GM19397 (cell line): ENCODE measurements around the gene UBR2.

ENCODE experiments used
- ATAC-seq: cut with Tn5 transposase; IDR thresholded peaks from one replicate; pipeline ENCODE4 v1.9.1; 2021; ENCODE audit warnings: mild to moderate bottlenecking, moderate library complexity; ENCODE audit not compliant: unreplicated experiment

Gene UBR2

DNA sequence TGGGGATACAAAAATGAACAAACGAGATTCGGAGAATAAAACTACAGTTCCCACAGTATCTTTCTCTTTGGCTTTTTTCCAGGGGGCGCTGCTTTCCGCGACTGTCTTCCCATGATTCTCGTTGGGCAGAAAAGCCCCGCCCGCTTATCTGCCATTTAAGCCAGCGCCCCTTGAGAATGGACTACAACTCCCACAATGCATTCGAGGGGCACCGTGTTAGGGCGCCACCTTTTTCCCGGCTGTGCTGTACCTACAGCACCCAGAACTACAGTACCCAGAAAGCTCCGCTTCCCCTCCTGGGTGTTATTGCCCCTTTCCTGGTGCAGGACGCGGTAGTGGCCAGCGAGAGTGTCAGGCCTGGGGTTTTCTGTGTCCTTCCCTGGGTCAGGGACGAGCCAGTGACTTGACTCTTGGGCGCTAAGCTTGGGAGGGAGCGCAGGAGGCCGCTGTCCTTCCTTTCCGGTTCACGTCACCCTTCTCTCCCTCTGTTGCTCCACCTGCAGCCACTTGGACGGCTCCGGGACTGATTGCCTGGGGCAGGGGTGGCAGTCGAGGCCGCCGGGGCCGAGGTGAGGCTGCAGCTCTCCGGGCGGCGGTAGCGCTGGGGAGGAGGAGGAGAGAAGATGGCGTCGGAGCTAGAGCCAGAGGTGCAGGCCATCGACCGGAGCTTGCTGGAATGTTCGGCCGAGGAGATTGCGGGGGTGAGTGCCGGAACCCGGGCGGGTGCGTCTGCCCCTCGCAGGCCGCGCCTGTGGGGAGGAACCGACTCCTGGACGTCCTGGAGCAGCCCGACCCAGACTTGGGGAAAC is at the start of gene UBR2:
Gene UBR2 (plus strand): TSS at position 333 of the 809 bp plus-strand sequence. CDS start 291 bp downstream, at position 624.
- ATAC-seq, result peak; percentile 86

DNA sequence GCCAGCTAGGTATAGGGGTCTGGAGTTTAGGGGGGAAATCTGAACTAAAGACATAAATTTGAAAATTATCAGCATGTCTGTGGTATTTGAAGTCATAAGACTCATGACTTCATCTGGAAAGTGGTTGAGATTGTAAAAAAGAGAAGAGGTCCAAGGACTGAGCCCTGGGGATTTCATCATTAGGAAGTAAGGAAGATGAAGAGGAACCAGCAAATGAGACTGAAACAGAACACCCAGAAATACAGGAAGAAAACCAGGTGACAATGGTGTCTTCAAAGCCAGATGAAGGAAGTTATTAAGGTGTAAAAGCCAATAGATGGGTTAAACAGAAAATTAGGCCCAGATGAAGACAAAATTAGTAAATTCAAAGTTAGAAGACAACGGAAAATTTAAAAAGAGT is 49.1 kb upstream of the UBR2 start:
- ATAC-seq, result no peak

DNA sequence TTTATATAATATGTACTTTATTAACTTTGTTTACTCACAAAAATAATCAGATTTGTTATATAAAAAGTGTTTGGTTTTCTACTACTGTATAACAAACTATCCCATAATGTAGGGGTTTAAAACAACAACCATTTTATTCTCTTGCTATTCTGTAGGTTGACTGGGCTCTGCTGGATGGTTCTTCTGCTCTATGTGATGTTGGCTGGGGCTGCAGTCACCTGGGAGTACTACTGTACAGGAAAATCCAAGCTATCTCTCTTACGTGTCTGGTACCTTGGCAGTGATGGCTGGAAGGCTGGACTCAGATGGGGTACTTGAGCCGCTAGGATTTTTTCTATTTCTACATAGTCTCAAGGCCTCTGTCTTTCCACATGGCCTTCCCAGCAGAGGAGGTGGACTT is 44.0 kb upstream of the UBR2 start:
- no peak for ATAC-seq

DNA sequence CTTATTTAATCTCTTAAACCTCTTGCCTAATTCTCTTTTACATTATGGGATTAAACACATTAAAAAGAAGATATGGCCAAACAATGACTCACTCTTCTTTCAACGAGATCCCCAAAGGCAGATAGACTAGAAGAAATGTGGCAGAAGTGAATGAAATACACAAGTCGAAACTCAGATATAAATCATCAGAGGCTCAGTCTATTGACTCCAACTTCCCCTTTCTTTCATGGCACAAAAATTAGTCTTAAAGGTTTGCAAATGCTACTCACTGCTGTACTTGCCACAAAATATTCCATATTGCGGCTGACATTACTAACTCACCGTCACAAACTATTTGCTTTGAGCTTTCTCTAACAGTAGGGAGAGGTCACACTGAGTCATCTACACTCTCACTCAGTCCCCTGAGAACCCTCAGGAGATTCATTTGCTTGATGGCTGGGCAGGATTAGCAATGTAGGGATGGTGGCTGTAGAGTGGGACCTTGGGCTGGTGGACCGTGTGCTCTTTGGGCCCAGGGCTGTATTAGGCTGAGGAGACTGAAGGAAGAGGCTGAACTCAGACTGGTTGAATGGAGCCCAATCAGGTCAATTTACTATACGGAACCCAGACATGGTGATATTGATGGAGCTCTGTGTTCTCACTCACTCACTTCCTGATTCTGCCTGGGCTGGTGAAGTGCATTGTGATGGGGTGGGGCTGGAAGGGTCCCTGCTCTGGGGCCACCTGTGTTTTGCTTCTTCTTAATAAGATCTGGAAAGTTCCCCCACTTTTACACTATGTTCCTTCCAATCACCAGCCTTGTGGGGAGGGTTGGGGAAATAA is 42.8 kb upstream of the UBR2 start:
- no peak for ATAC-seq

DNA sequence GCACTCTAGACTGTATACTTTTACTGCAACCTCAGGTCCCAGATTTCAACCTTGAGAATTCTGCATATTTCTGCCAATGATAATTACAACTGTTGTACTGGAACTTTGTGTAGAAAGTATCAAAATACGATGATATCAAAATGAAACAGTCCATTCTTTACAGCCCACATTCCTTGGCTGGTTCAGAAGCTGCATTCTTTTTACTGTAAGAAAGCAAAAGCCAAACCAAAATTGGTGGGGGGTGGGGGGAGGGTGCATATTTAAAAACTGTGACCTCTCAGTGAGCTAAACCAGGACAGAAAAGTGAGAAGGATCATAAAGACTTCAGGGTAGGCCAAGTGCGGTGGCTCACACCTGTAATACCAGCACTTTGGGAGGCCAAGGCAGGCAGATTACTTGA is 41.8 kb upstream of the UBR2 start:
- no peak for ATAC-seq

DNA sequence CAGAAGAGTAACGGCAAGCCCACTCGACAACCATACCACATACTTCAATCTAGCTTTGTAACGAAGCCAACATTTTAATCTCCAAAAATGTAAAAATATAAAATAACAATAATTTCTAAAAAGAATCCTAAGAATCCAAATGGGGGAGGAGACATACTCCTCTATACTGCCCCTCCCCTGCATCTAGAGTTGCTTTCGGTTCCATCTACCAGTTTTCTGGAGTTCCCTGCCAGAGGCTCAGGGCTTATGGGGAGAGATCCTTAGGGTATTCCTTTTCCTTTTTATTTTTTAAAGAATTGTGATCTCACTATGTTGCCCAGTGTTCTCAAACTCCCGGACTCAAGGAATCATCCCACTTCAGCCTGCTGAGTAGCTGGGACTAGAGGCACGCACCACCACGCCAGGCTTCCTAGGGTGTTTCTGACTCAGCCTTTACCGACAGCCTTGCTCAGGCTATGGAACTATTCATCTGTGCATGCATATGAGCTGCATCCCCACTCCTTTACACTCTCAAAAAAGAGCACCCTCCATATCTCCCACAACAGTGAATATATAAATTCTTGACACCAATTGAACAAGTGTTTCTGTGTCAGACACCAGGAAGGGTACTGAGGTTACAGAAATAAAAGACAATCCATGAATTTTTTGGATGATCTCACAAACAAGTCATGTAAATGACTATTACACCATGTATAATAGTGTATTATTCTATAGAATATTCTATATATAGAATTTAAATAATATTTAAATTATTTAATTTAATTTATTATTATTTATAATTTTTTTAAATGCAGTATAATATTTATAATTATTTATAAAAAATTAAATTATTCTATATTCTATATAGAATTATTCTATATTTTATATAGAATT is 40.7 kb upstream of the UBR2 start:
- ATAC-seq, result no peak

DNA sequence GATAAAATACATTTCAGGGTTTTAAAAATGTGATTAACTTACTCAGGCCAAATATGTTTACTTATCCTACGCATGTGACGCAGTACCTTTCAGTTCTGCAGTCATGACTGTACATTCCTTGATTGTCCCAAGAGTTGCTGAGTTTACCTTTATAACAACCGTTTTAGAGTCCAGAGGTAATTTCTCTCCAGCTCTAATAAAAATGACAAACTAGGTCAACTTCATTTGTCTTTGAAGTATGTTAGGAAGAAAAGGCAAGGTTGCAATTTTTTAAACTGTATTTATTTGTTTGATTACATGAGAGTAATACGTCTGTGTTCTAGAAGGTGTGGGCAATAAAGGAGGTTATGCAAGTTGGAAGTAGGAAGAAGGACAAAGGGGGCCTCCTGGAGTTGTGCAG is 38.6 kb upstream of the UBR2 start:
- no peak for ATAC-seq

DNA sequence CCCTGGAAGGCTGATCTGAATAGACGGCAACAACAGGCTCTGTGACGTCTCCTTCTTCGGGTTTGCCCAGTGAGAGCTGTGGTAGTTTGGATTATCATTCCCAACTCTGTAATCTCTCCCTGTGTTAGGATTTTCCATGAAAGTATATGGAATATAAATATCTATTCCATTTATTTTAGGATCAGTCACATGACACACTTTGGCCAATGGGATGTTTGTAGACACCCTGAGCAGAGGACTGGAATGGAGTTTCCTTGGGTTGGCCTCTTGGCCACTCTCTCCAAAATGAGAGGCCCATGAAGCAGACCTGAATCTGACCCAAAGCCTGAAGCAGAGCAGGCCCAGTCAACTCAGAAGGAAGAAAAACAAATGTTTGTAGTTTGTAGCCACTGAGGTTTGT is 37.2 kb upstream of the UBR2 start:
- ATAC-seq, result no peak

DNA sequence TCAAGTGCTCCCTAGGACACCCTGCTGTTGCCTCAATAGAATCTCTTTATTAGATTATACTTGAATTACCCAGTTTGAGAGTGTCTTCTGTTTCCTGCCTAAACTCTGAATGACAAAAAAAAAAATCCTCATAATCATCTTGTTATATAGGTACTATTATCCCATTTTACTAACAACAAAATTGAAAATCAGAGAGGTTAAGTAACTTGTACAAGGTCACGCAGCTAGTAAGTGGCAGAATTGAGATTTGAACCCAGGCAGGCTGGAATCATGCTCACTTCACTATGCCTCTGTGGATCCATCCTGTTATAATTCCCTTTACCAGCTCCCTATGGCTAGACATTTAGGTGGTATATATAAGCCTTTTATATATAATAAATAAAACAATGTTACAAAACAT is 36.6 kb upstream of the UBR2 start:
- ATAC-seq, result no peak

DNA sequence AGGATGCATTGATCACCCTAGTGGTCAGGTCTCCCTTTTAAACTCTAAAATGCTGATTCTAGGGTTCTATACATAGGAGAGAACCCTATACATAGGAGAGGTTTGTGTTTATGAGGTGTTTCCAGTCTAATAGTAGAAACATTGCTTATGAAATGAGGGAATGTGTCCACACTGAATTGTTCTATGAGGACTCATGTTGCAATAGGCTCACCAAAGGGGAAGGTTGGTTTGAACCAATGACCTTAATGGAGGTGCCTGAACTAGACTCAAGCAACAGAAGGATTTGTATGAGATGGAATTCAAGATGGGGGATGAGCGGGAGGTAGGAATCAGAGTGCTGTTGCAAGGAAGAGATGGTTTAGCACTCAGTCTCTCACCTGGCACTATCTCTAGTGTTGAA is 33.5 kb upstream of the UBR2 start:
- ATAC-seq, result no peak

DNA sequence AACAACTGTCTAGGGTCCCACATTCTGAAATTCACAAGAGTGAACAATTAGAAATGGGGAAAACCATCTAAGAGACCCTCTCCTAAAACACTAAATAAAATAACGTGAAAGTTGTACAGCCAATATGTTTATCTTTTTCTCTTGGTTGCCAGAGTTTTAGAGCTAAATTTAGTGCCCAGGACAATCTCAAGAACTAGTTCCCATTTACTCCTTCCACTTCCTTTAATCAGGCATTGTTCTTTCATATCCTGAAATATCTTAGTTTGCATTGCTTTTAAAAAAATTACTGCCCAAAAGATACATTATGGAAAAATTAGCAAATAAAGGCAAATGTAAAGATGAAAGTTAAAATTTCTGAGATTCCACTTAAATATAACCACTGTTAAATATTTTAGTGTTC is 33.1 kb upstream of the UBR2 start:
- ATAC-seq, result no peak

DNA sequence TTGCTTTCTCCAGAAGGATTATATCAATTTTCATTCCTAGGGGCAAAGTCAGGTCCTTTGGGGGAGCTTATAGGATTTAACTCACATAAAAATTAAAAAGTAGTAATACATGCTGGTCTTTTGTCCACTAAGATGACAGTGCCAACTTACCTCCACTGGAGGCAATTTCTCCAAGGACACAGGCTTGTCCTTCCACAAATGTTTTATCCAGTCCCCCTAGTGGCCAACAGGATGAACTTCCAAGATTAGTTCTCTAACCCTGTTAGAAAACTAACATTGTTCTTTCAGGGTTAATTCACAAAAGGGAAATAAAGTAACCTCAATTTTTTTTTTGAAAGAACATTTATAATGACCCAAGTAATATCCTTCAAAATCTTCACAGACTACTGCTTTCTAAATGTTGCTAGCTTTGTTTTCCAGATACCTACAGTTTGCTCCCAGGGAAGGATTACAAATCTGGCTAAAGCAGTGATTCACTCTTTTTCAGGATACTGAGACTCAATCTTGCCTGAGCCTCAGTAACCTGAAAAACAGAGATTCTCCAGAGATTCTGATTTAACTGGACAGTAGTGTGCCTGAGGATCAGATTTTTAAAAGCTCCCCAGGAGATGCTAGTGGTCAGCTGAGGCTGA is 31.7 kb upstream of the UBR2 start:
- no peak for ATAC-seq

DNA sequence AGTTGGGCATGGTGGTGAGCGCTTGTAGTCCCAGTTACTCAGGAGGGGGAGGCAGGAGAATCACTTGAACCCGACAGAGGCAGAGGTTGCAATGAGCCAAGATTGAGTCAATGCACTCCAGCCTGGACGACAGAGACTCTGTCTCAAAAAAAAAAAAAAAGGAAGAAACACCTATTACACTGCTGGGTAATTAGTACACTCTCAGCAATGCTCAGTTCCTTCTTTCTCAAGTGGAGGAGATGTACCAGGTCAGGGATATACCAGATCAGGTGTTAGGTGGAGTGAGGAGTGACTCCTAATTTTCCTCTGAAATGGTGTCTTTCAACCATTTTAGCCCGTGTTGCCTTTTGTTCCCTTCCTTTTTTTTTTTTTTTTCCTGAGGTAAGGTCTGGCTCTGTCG is 30.0 kb upstream of the UBR2 start:
- no peak for ATAC-seq

DNA sequence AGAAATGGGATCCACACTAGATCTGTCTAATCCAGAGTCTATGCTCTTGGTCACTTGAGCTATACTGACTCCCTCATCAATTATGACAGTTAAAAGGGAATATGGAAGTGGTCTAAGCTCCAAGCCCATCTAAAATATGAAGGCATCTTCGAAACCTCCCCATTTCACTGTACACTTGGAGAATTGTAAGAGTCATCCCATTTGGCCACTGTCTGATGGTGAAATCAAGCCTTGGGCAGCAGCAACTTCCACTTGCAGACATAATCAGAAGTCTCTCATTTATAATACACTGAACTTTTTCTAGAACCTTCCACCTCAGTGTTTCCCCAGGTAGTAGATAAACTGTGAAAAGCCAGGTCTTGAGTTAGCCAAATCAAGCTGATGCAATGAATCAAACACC is 26.3 kb upstream of the UBR2 start:
- no peak for ATAC-seq

DNA sequence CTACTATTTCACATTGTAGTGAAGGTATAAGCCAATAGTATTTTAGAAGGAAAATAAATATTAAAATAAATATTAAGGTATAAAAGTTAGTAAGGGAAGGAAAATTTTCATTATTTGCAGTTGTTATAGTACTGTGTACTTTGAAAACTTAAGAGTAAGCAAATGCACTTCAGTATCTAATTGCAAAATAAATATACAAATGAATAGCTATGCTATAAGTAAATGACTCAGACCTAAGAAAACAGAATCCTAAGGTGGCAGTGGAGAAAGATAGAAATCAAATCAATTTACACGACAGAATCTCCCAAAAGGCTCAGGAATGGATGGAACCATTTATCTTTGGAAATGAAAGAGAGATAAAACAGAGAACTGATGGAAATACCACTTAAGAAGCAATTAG is 24.7 kb upstream of the UBR2 start:
- no peak for ATAC-seq

DNA sequence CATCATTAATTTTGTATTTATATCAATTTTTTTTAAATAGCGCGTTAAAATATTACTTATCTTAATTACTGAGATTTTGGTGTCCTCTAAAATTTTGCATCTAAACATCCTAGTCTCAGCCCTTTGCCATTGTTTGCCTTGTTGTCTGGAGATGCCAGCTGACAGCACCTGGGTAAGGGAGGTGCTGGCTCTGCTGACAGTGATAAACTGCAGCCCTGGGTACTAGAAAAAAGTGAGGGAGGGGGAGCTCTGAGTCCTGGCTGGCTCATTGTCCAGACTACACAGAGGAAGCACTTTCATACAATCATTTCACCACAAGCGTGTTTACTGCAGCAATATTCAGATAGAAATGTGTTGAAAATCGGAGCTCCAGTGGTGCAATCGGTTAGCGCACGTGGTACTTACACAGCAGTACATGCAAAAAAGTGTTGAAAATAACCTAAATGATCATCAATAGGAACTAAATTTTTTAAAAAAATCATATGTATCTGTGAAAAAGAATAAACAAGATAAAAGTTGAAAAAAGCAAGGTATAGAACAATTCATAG is 18.5 kb upstream of the UBR2 start:
- ATAC-seq, result no peak

DNA sequence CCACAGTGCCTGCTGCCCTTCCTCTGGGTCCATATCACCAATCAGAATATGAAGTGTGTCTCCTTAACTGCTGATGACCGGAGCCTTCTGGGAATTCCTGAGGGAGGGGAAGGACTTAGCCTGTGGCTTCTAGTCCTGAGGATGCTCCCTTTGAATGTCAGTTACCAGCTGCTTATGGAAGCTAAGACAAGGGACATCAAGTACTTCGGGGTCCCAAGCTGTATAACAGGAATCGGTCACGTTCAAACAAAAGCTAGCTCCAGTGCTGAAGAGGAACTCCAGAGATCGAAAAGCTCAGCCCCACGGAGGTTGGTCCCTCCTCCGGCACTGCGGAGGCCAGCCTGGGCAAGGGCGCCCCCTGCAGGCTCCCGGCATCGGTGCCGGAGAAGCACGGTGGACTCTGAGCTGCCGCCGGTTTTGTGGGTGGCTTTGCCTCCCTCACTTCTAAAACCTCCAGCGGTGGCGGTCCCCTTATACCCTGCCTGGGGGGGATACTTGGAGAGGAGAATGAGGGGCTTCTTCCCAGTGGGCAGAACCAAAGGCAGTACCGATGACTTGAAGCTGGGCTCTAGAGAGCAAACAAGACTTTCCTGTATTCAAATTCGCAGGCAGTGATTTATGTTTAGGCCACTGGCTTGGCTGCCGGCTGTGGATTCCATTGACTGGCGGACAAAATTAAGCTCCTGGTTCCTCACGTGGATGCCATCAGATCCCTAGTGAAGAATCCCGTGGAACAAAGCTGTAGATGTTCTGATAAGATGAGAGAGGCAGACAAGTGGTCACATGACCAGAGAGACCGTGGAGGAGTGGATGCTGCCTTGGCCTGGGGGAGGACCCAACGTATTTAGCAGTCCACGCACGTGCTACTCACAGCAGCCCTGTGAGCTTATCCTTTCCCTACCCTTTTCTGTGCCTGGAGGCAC is 16.2 kb upstream of the UBR2 start:
- ATAC-seq, result peak; percentile 88

DNA sequence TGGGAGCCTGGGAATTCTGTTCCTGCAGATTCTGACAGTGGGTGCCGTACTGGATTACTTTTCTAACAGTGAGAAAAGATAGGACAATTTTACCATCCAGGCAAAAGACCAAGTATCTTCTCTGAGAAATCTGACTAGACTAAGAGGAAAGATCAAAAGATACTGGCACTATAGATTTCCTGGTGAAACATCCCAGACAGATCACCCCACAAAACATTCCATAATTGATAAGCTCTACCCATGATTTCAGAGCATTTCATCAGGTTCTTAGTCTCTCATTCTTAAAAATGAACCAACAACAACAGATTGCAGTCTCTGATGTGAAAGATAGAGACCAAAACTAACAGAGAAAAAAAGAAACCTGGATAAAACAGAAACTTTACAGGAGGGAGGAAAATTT is 13.6 kb upstream of the UBR2 start:
- no peak for ATAC-seq

DNA sequence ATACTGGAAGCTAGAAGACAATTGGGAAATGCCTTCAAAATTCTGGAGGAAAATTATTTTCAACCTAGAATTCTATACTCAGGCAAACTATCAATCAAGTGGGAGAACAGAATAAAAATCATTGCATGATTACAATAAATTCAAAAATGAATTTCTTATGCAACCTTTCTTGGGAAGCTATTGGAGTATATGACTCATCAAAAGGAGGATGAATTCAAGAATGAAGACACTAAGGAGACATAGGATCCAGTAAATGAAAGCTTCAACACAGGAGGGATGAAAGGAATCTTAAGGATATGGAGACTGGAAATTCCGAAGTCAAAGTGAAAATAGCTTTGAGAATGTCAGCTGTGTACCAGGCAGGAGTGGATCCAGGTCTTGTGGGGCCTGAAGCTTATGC is 12.6 kb upstream of the UBR2 start:
- ATAC-seq, result no peak

DNA sequence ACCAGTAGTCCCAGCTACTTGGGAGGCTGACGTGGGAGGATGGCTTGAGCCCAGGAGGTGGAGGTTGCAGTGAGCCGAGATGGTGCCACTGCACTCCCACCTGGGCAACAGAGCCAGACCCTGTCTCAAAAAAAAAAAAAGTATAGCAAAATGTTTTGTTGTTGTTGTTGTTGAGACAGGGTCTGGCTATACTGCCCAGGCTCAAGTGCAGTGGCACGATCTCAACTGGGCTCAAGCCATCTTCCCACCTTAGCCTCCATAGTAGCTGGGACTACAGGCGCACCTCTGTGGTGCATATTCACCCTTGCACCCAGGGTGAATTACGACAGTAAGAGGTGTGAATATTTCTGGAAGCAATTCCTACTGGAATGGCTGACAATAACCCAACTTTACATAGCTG is 11.4 kb upstream of the UBR2 start:
- ATAC-seq, result no peak
